Measurements from ENCODE around the gene NPY2R. TPM values are rescaled to one million over a fixed set of nuclear protein-coding genes. Genes with fewer than 3 reads are reported as not detected.

NPY2R gene
- total RNA-seq, 1 donor from 2014 or later: not detected

DNA sequence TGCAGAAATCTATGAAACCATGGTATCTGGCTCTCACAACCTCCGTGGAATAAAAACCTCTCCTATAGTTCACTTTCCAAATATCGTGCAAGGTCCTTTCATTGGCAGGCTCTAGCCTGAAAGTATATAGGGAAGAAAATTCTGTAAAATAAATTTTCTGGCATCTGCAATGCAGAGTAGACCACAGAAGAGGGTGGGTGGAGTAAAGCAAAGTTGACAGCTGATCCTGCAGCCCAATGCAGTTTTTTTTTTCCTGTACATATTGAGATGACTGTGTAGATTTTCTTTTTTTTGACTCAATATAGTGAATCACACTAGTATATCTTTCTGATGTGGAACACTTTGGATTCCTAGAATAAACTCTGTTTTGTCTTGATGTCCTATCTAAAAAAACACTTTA is 56.7 kb downstream of the NPY2R start:
- CTCF ChIA-PET: no interaction called here
- H3K27me3 Mint-ChIP-seq: no peaks in the 10 kb centered on the region
- no peak overlapping the region for H3K27ac Mint-ChIP-seq
- H3K9me3 Mint-ChIP-seq: no peaks in the 10 kb centered on the region
- H3K4me1 Mint-ChIP-seq: no peaks in the 10 kb centered on the region
- no peak for DNase-seq
- H3K36me3 Mint-ChIP-seq (ENCODE audit: low read depth): no peaks in the 10 kb centered on the region
- POLR2A ChIA-PET: no interaction called here
- intact Hi-C loops (cut with micrococcal nuclease): no loop called here
- no peak overlapping the region for H3K4me3 Mint-ChIP-seq
- no peak for TF ChIP-seq CTCF (IDR thresholded peaks at IDR 0.05)
- ATAC-seq (ENCODE audit: low read depth): no peak

Other genes with a start within 250 kb of the NPY2R start
- 8.8 and 10.7 TPM in 2 replicates for gene MAP9, start 168.3 kb downstream of the NPY2R start, total RNA-seq